Measurements from ENCODE around the gene PLSCR3. TPM values are rescaled to one million over a fixed set of nuclear protein-coding genes. Genes with fewer than 3 reads are reported as not detected.

The PLSCR3 gene
- total RNA-seq, 4 donors from 2014 or later, result 13.2 to 32.4 (median 18.4) TPM

- peaks cover 13 to 32% (median 22%) of the 10 kb centered on the region in 4 donors for H3K4me1 ChIP-seq
- 7 to 8% methylated on average over 2 to 14 of the region's 16 CpGs for WGBS, 2 donors (ENCODE audit: low coverage in 1 of 2)
- H3K9me3 ChIP-seq, result no peaks in the 10 kb centered on the region
- TF ChIP-seq POLR2AphosphoS5 (IDR thresholded peaks at IDR 0.05) (peak in 2 of 3 donors; percentile 41 to 44), POLR2A (IDR thresholded peaks at IDR 0.05) (peak; percentile 3), CTCF (IDR thresholded peaks at IDR 0.05) (no peak), EP300 (IDR thresholded peaks at IDR 0.05; ENCODE audit: low read depth) (no peak)
- H3K27ac ChIP-seq, result peak overlapping the region; percentile 86 to 98 (median 94)
- in situ Hi-C loops (cut with MboI; ENCODE audit: low pct_ligation_motif_present in 1 of 4, low pct_unique_long_range_greater_than_20kb in 1 of 4, low sequenced_read_pairs in 3 of 4), result no loop called here
- intact Hi-C loops (cut with DNase I; ENCODE audit: low total_unique reads), result no loop called here
- peak; percentile 75 for DNase-seq
- peaks cover 17% of the 10 kb centered on the region for H3K27me3 ChIP-seq
- peak overlapping the region; percentile 50 to 73 (median 58) for H3K4me3 ChIP-seq
- H3K36me3 ChIP-seq, result no peaks in the 10 kb centered on the region
Observed at GRCh38 chr17:7403043-7403726, 8.9 kb upstream of the PLSCR3 start.

GRCh38 chr17:7398612-7399011 is 4.3 kb upstream of the PLSCR3 start:
- 79 to 83% methylated on average over 2 of the region's 2 CpGs for WGBS, 2 donors (ENCODE audit: low coverage in 1 of 2)
- no peak for TF ChIP-seq CTCF (IDR thresholded peaks at IDR 0.05)
- no peak for TF ChIP-seq EP300 (IDR thresholded peaks at IDR 0.05; ENCODE audit: low read depth)
- TF ChIP-seq POLR2A (IDR thresholded peaks at IDR 0.05), result no peak
- no peak for TF ChIP-seq POLR2AphosphoS5 (IDR thresholded peaks at IDR 0.05)
- intact Hi-C loops (cut with DNase I; ENCODE audit: low total_unique reads) (no loop called here), in situ Hi-C loops (cut with MboI; ENCODE audit: low pct_ligation_motif_present in 1 of 4, low pct_unique_long_range_greater_than_20kb in 1 of 4, low sequenced_read_pairs in 3 of 4) (no loop called here)
- H3K4me1 ChIP-seq, result peaks cover 20 to 27% (median 25%) of the 10 kb centered on the region in 4 donors
- H3K9me3 ChIP-seq, result no peaks in the 10 kb centered on the region
- H3K4me3 ChIP-seq, result no peak overlapping the region
- H3K27me3 ChIP-seq, result no peaks in the 10 kb centered on the region
- no peak overlapping the region for H3K27ac ChIP-seq
- H3K36me3 ChIP-seq, result no peaks in the 10 kb centered on the region
- no peak for DNase-seq

DNA sequence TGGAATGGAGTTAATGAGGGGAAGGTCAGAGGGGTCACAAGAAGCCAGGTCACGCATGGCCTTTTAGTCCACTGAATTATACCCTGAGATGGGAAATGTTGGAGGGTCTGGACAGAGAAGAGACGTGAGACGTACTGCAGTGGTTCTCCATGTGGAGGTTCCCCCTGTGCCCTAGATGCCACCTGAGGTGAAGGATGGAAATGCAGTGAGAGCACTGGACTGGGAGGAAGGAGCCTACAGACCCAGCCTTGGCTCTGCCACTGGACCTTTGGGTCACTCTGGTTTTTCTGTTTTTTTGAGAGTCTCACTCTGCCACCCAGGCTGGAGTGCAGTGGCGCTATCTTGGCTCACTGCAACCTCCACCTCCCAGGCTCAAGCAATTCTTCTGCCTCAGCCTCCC is 1.8 kb upstream of the PLSCR3 start:
- no peak for TF ChIP-seq POLR2AphosphoS5 (IDR thresholded peaks at IDR 0.05)
- TF ChIP-seq EP300 (IDR thresholded peaks at IDR 0.05; ENCODE audit: low read depth), result no peak
- intact Hi-C loops (cut with DNase I; ENCODE audit: low total_unique reads), result no loop called here
- H3K4me1 ChIP-seq, result peaks cover 11 to 22% (median 17%) of the 10 kb centered on the region in 4 donors
- H3K27ac ChIP-seq, result no peak overlapping the region
- H3K9me3 ChIP-seq, result no peaks in the 10 kb centered on the region
- DNase-seq, result no peak
- no peak overlapping the region for H3K4me3 ChIP-seq
- no peaks in the 10 kb centered on the region for H3K27me3 ChIP-seq
- no peaks in the 10 kb centered on the region for H3K36me3 ChIP-seq
- in situ Hi-C loops (cut with MboI; ENCODE audit: low pct_ligation_motif_present in 1 of 4, low pct_unique_long_range_greater_than_20kb in 1 of 4, low sequenced_read_pairs in 3 of 4), result no loop called here
- 80 to 96% methylated on average over 3 to 4 of the region's 4 CpGs for WGBS, 2 donors (ENCODE audit: low coverage in 1 of 2)

DNA sequence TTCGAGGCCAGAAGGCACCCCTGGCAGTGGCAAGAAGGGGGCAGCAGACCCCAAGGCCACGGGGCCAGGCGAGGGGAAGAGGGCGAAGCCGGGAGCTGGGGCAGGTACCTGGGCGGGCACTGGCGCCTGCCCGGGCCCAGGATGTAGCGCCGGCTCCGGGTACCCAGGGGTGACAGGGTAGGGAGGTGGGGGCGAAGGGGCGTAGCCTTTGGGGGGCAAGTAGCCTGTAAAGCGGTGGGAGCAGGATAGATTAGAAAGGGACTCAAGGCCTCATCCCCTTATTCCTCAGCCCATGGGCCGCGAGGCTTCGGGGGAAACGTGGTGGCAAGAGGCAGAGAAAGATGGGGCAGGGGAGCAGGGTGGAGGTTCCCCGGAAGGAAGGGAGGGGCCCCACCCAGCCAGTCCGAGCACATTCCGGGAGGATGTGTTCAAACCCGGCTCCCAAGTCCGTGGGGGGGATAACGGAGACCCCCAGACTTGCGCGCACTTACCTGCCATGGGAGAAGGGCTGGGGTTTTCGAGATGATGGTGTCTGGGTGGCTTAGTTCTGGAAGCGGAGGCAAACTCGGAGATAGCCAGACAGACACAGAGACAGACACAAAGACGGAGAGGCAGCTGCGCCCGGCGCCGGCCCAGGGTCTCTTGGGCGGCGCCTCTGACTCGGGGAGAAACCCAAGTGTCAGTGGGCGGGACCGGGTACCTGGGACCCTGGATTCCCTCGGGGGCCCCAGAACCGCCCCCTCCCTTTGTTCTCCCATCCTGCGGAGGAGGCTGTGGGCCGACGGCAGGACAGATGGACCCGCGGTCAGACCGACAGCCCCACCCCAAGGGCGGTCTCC is 493 bp downstream of the PLSCR3 start:
- Histone ChIP-seq H3K4me1 (peaks cover 11 to 22% (median 17%) of the 10 kb centered on the region in 4 donors), H3K36me3 (no peaks in the 10 kb centered on the region), H3K27me3 (no peaks in the 10 kb centered on the region), H3K4me3 (peak overlapping the region; percentile 59 to 91 (median 77)), H3K27ac (peak overlapping the region; percentile 90 to 98 (median 94)), H3K9me3 (no peaks in the 10 kb centered on the region)
- intact Hi-C loops (cut with DNase I; ENCODE audit: low total_unique reads) (no loop called here), in situ Hi-C loops (cut with MboI; ENCODE audit: low pct_ligation_motif_present in 1 of 4, low pct_unique_long_range_greater_than_20kb in 1 of 4, low sequenced_read_pairs in 3 of 4) (no loop called here)
- DNase-seq, result peak; percentile 51
- no peak for TF ChIP-seq POLR2AphosphoS5 (IDR thresholded peaks at IDR 0.05)
- no peak for TF ChIP-seq EP300 (IDR thresholded peaks at IDR 0.05; ENCODE audit: low read depth)
- no peak for TF ChIP-seq CTCF (IDR thresholded peaks at IDR 0.05)
- TF ChIP-seq POLR2A (IDR thresholded peaks at IDR 0.05), result no peak
- 9% methylated on average over 39 of the region's 48 CpGs; no CpG with 5 or more reads in 1 of the 2 donors for WGBS, 2 donors (ENCODE audit: low coverage in 1 of 2)
